ENCODE measurements around the gene ZNF577.

- no peak for TF ChIP-seq CTCF (IDR thresholded peaks at IDR 0.05)
- no peak for TF ChIP-seq POLR2A (IDR thresholded peaks at IDR 0.05)
These were observed 2.2 kb upstream of the ZNF577 start for GRCh38 chr19:51889934-51890333.

All from stomach (tissue), 4 donors.